Endothelial cell of umbilical vein (primary cell): ENCODE results near the gene SIRT5. TPM values are rescaled to one million over a fixed set of nuclear protein-coding genes. Genes with fewer than 3 reads are reported as not detected.

ENCODE experiments used
- BruUV-seq: library from RNA; stranded (reverse); fragments of 400-500 nt; replicated peaks from 2 replicates; lab custom pipeline; 2021; lab: Mats Ljungman, UMichigan
- CTCF ChIA-PET: fragments of 300-600, 350-600 bp; sonication (Branson Sonifier 250); formaldehyde crosslinking; loops from one replicate; lab custom pipeline; 2021; ENCODE audit warnings: antibody characterized with exemption, inconsistent platforms; lab: Charles Lee
- POLR2A ChIA-PET: fragments of 300-600, 350-600 bp; sonication (Branson Sonifier 250); formaldehyde crosslinking; loops from one replicate; lab custom pipeline; 2021; ENCODE audit warnings: antibody characterized with exemption, inconsistent platforms; lab: Charles Lee
- DNase-seq: peaks from one replicate; pipeline ENCODE4 v3.0.0-alpha.2; 2011; ENCODE audit warnings: low read depth, low spot score
- FAIRE-seq: peaks from 2 replicates; lab custom pipeline; 2011; peaks lifted over from hg19 to GRCh38; lab: Jason Lieb, UNC
- H2AFZ ChIP-seq: 2 replicates; pipeline ENCODE4 v1.6.0; 2012; ENCODE audit warnings: low read depth, low read length, control low read depth, inconsistent platforms
- H3K27ac ChIP-seq: 2 replicates; pipeline ENCODE4 v1.5.1; 2011; ENCODE audit warnings: low read depth, mild to moderate bottlenecking, control low read depth, low read length, moderate library complexity; ENCODE audit not compliant: insufficient read depth
- H3K27me3 ChIP-seq, 2 experiments: 2 replicates each; pipeline versions ENCODE4 v1.6.0 to v1.6.1; 2011; ENCODE audit warnings: low read length in 2 of 2, mixed read lengths in 1 of 2; ENCODE audit not compliant: control insufficient read depth in 2 of 2, insufficient read depth in 2 of 2
- H3K36me3 ChIP-seq, 2 experiments: 2 replicates in 1 of 2; 3 replicates in 1 of 2; pipeline ENCODE4 v1.5.1; 2011; ENCODE audit warnings: low read length in 2 of 2, mild to moderate bottlenecking in 1 of 2, moderate library complexity in 1 of 2; ENCODE audit not compliant: control insufficient read depth in 2 of 2, insufficient read depth in 2 of 2; ENCODE audit errors: extremely low read depth in 1 of 2
- H3K4me1 ChIP-seq: 3 replicates; pipeline ENCODE4 v1.5.1; 2011; ENCODE audit warnings: mild to moderate bottlenecking, low read length; ENCODE audit not compliant: control insufficient read depth, insufficient read depth; ENCODE audit errors: extremely low read depth
- H3K4me2 ChIP-seq: 2 replicates; pipeline ENCODE4 v1.6.1; 2011; ENCODE audit warnings: low read length, control low read depth, mixed read lengths; ENCODE audit not compliant: insufficient read depth
- H3K4me3 ChIP-seq, 3 experiments: fragments of 200-600 bp in 1 of 3; sonication (generic), shearing (Covaris generic) in 1 of 3; replicated peaks in 1 of 3; 2 replicates each; pipeline ENCODE4 v1.5.1; 2011 to 2016; ENCODE audit warnings: control low read depth in 3 of 3, low read length in 3 of 3, mild to moderate bottlenecking in 2 of 3, inconsistent platforms in 1 of 3, low read depth in 1 of 3, moderate library complexity in 1 of 3; ENCODE audit not compliant: insufficient read depth in 1 of 3
- H3K79me2 ChIP-seq: 2 replicates; pipeline ENCODE4 v1.6.0; 2012; ENCODE audit warnings: low read length, inconsistent platforms; ENCODE audit not compliant: control insufficient read depth, insufficient read depth
- H3K9ac ChIP-seq: replicated peaks from 2 replicates; pipeline ENCODE3; 2011; ENCODE audit warnings: low read length, control low read depth; ENCODE audit not compliant: insufficient read depth; ENCODE audit errors: extremely low read depth
- H3K9me1 ChIP-seq: replicated peaks from 3 replicates; pipeline ENCODE4 v1.6.0; 2011; ENCODE audit warnings: mild to moderate bottlenecking, low read length; ENCODE audit not compliant: control insufficient read depth, insufficient read depth; ENCODE audit errors: extremely low read depth
- H3K9me3 ChIP-seq: replicated peaks from 2 replicates; pipeline ENCODE4 v1.5.1; 2012; ENCODE audit warnings: low read length, inconsistent platforms; ENCODE audit not compliant: control insufficient read depth, insufficient read depth
- H4K20me1 ChIP-seq: replicated peaks from 2 replicates; pipeline ENCODE3; 2011; ENCODE audit warnings: mild to moderate bottlenecking, low read length; ENCODE audit not compliant: control insufficient read depth, insufficient read depth; ENCODE audit errors: extremely low read depth
- CTCF ChIP-seq, 2 donors: IDR thresholded peaks; 1 replicate in 1 of 2; 2 replicates in 1 of 2; pipeline ENCODE4 v1.5.1; 2011; ENCODE audit warnings: low read length in 2 of 2, mild to moderate bottlenecking in 2 of 2, moderate library complexity in 2 of 2, control low read depth in 1 of 2, inconsistent platforms in 1 of 2, low read depth in 1 of 2; ENCODE audit not compliant: insufficient read depth in 1 of 2; ENCODE audit errors: extremely low read depth in 1 of 2
- EZH2 ChIP-seq: IDR thresholded peaks from 2 replicates; pipeline ENCODE4 v1.6.1; 2012; ENCODE audit warnings: borderline replicate concordance, low read depth, mild to moderate bottlenecking, moderate library complexity, low read length, inconsistent platforms; ENCODE audit not compliant: severe bottlenecking
- FOS ChIP-seq: IDR thresholded peaks from 2 replicates; pipeline ENCODE4 v1.6.1; 2011; ENCODE audit warnings: mild to moderate bottlenecking, low read length, moderate library complexity, borderline replicate concordance; ENCODE audit not compliant: insufficient read depth
- GATA2 ChIP-seq: IDR thresholded peaks from 2 replicates; pipeline ENCODE4 v1.7.0; 2011; ENCODE audit warnings: low read depth, mild to moderate bottlenecking, moderate library complexity, mixed read lengths, low read length; ENCODE audit not compliant: insufficient read length, insufficient read depth
- JUN ChIP-seq: IDR thresholded peaks from 2 replicates; pipeline ENCODE4 v1.6.1; 2011; ENCODE audit warnings: borderline replicate concordance, low read depth; ENCODE audit not compliant: insufficient read length, insufficient read depth
- MYC ChIP-seq: IDR thresholded peaks from one replicate; pipeline ENCODE4 v1.6.1; 2011; ENCODE audit warnings: mild to moderate bottlenecking, low read depth, low read length
- POLR2A ChIP-seq: IDR thresholded peaks from 2 replicates; pipeline ENCODE4 v1.6.1; 2012; ENCODE audit warnings: low read depth, mild to moderate bottlenecking, control low read depth, low read length
- POLR2AphosphoS5 ChIP-seq: IDR thresholded peaks from 2 replicates; pipeline ENCODE4 v1.6.1; 2012; ENCODE audit warnings: low read depth, mild to moderate bottlenecking, control low read depth, low read length, moderate library complexity; ENCODE audit not compliant: insufficient read depth
- dilution Hi-C: fragments of 300-500 bp; cut with MboI; formaldehyde crosslinking; loops from one replicate; pipeline ENCODE4 v1.15.0; 2019; ENCODE audit warnings: low sequenced_read_pairs; ENCODE audit not compliant: extremely low pct_ligation_motif_present
- intact Hi-C: fragments of 100-400 bp; cut with micrococcal nuclease; formaldehyde crosslinking; loops from one replicate; pipeline ENCODE4 v1.10.0; 2022
- polyA plus RNA-seq, 4 experiments: library from polyadenylated mRNA; depleted of rRNA in 3 of 4; stranded (reverse) in 3 of 4; unstranded in 1 of 4; fragments of >200 nt; gene quantifications; 2 replicates each; pipeline versions ENCODE4 v1.2.1 to v1.2.3, GENCODE V29; 2011 to 2012; ENCODE audit warnings: missing spikeins in 1 of 4
- total RNA-seq: library from RNA; stranded (reverse); gene quantifications from 2 replicates; pipeline ENCODE4 v1.2.3, GENCODE V29; 2021
- TF ChIP-seq, protein P1 (sequence below): IDR thresholded peaks from 2 replicates; pipeline ENCODE4 v1.6.1; 2011; ENCODE audit not compliant: insufficient read depth, insufficient read length

The SIRT5 gene
- total and polyA plus RNA-seq, 2 donors (not counting 3 experiments of a cell fraction or from before 2014, with no cell fraction given) = 4.7 to 7.2 TPM

- no peaks in the 10 kb centered on the region for H3K9me1 ChIP-seq
- no peak for TF ChIP-seq POLR2AphosphoS5
- TF ChIP-seq JUN = no peak
- TF ChIP-seq, protein P1, sequence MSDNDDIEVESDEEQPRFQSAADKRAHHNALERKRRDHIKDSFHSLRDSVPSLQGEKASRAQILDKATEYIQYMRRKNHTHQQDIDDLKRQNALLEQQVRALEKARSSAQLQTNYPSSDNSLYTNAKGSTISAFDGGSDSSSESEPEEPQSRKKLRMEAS = no peak
- TF ChIP-seq CTCF (IDR thresholded peaks at IDR 0.05; ENCODE audit: extremely low read depth in 1 of 2, insufficient read depth in 1 of 2, low read depth in 1 of 2, low read length in 2 of 2) = no peak
- no peak for TF ChIP-seq EZH2
- no peak for TF ChIP-seq MYC
- TF ChIP-seq FOS = no peak
- TF ChIP-seq GATA2 = no peak
- TF ChIP-seq POLR2A = no peak
- no peaks in the 10 kb centered on the region for H3K36me3 ChIP-seq
- no peaks in the 10 kb centered on the region for H3K9me3 ChIP-seq
- no peaks in the 10 kb centered on the region for H3K4me1 ChIP-seq
- ChIA-PET CTCF (no interaction called here), POLR2A (no interaction called here)
- H3K27ac ChIP-seq = no peak overlapping the region
- no peaks in the 10 kb centered on the region for H3K79me2 ChIP-seq
- intact Hi-C loops (loop anchor here (10.0 kb wide), 1 partner anchor 215 kb away; no protein-coding TSS in a partner anchor), dilution Hi-C loops (no loop called here)
- no peak overlapping the region for H2AFZ ChIP-seq
- FAIRE-seq (no peak), DNase-seq (no peak)
- no peak overlapping the region for H3K9ac ChIP-seq
- H3K4me3 ChIP-seq = no peak overlapping the region
- H3K4me2 ChIP-seq = no peak overlapping the region
- no peaks in the 10 kb centered on the region for H3K27me3 ChIP-seq
- no TSS peak for BruUV-seq
- H4K20me1 ChIP-seq = no peaks in the 10 kb centered on the region
Observed at GRCh38 chr6:13579911-13580310, 5.5 kb downstream of the SIRT5 start.
